Activated T-cell treated with anti-CD3 and anti-CD28 coated beads for 1 hour (primary cell): ENCODE measurements around the gene CGNL1.

Experiments
- DNase-seq: peaks from one replicate; pipeline ENCODE4 v3.0.0-alpha.2; 2020; ENCODE audit warnings: low read depth

CGNL1 gene

DNA sequence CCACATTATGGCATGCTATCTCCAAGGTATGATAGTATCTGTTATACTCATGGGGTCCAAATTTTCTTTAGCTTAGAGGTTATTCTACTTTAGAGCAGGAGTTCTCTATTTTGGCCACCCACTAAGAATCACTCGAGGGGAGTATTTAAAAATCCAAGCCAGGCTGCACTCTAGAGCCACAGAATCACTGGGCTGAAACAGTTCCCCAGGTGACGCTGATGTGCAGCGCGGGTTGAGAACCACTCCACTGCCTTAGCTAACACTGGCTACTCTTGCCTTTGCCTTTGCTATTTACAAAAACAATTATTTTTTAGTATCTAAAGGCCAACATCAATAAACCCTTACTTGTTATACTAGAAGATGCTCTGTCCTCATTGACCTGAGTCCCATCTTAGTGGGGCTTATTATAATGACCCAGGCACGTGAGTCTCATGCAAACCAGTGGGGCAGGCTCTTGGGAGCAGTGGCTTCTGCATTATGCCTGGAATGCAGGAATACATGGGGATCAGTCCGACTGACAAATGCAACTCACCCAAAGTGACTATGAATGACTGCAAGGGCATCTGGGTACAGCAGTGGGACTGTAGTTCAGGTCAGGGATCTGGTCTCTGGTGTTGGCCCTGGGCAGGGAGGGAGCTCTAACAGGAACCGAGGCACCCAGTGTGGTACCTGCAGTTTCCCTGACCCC, 21.7 kb upstream of the CGNL1 start:
- DNase-seq, result no peak

DNA sequence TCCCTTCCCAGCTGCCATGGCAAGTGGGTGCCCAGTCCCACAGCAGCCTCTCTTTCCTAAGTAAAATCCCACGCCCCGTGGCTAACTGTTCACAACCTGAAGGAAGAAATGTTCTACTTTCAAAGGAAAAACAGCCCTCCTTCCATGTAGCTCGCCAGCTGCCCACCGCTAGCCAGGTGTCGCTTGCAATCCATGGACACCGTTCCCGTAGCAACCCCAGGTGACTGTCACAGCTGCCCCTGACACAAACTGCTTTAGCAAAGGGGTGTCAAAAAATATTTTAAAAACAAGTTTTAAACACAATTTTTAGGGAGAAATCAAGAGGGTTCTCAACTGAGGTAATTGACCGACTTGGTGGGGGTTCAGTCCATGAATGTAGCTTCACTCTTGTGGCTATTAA, 21.0 kb upstream of the CGNL1 start:
- no peak for DNase-seq

DNA sequence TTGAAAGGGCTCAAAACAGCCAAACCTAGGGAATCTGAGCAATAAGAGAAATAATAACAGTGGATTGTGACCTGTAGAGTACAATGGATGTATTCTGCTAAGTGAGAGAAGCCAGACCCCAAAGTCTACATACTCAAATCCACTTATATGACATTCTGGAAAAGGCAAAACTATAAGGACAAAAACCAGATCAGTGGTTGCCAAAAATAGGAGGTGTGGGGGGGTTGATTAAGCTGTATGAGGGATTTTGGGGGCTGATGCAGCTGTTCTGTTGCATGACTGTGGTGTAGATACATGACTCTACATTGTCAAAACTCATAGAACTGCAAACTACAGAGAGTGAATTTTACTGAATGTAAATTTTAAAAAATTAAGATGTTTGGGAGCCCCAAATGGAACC, 20.1 kb upstream of the CGNL1 start:
- no peak for DNase-seq

DNA sequence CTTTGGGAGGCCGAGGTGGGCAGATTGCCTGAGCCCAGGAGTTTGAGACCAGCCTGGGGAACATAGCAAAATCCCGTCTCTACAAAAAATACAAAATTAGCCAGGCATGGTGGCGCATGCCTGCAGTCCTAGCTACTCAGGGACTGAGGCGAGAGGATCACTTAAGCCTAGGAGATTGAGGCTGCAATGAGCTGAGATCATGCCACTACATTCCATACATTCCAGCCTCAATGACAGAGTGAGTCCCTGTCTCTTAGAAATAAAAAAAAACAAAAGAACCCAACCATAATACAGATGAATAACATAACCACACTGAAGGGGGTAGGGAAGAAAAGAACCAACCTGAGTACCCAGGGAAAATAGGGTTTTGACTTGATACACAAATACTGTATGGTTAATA, 19.7 kb upstream of the CGNL1 start:
- DNase-seq, result no peak

DNA sequence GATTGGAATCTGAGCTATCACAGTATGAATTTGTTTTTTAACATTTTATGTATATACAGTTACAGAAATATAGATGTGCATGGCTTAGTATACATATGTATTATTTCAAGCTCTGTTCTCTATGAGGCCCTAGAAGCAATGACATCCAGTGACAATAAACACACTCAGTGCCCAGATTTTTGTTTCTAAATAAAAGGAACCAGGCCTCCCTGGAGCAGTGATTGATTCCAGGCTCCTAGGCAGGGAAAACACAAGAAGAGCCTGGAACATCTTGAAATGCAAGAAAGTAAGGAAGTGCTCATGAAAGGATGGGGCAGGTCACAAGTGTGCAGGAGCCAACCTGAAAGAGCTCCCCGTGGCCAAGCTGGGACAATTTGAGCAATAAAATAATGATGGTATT, 18.5 kb upstream of the CGNL1 start:
- no peak for DNase-seq

DNA sequence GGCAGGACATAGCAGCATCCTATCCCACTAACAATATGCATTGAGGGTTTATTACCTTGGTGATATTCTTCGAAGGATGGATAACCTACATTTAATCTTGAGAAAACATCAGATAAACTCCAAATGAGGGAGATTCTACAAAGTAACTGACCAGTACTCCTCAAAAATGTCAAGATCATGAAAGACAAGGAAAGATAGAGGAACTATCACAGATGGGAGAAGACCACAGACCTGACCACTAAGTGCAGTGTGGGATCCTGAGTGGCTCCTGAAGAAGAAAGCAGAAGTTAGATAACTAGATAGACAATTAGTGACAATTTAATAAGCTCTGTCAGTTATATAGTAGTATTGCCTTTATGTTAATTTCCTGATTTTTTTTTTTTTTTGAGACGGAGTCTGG, 17.7 kb upstream of the CGNL1 start:
- no peak for DNase-seq

DNA sequence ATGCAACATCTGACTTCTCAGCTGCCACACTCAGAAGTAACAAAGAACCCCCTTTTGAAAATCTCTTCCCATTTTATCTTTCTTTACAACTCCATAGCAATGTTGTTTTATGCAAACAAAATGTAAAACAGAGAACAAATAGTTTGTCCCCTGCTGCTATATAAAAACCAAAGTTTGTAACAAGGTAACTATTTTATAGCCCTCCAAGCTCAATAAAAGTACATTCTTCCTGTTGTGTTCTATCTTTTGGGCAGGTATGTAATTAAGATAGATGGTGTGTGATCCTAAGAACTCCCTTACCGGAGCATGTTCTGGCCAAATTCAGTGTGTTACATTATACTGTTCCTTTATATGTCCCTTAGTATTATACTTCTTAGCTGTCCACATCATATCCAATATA, 12.6 kb upstream of the CGNL1 start:
- DNase-seq, result no peak

DNA sequence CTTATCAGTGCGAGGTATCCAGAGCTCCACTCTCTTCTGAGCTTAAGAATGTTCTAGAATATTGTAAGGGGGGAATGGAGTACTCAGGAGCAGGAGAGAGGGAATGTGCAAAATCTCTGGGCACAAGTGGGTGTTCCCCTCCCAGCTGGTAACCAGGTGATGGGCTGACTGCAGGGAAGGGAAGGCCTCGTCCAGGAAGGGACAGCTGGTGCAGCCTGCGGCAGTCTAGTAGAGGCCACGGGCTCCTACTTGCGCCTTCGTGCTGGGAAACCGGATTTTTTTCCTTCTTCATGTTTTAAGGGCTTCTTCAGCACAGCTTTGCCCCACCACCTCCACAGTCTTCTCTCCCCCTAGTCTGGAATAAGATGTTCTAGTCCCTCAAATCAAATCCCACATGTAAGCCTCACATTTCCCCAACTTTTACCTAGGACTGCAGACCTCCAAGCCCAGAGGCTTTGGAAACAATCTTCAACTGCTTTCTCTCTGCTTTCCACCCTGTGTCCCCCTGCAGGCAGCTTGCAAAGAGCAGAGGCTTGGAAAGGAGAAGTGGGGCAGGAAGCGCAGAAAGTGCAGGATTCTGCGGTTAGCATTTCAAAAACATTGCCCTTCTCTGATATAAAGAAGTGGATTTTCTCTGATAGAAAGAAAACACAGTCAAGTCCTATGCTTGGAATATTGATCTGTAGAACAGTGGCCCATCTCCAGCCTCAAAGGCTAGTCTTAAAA, 11.9 kb upstream of the CGNL1 start:
- no peak for DNase-seq

DNA sequence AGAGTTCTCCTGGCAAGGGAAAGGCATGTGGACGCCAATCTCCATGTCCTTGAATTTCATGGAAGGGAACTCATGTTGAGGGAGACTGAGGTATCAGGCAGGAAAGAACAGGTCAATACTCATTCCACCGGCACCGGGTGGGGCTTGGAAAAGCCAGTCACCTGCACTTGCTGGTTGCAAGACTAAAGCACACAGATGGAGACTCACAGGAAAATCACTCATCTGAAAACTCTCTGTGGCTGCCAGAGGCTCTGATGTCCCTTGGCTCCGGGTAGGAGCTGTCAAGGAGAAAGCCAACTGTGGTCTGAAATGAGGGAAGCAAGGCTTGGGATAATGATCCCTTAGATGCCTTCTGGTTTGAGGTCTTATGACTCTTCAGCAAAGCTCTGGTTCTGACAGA, 8.7 kb upstream of the CGNL1 start:
- no peak for DNase-seq

DNA sequence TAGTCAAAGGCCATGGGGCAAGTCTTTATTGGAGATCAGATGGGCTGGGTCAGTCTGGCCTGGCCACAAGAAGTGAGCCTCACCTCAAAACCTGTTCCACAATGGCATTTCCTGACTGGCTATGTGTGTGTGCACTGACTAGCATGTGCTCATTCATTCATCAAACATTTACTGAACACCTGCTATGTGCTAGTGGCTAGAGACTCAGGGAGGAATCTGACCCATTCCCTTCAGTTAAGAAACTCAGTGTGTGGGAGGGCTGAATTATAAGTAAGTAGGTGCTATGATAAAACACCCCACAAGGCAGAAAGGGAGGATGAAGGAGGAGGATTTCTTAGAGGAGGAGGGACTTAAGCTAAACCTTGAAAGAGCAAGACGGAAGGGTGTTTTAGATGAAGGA, 5.4 kb upstream of the CGNL1 start:
- no peak for DNase-seq

DNA sequence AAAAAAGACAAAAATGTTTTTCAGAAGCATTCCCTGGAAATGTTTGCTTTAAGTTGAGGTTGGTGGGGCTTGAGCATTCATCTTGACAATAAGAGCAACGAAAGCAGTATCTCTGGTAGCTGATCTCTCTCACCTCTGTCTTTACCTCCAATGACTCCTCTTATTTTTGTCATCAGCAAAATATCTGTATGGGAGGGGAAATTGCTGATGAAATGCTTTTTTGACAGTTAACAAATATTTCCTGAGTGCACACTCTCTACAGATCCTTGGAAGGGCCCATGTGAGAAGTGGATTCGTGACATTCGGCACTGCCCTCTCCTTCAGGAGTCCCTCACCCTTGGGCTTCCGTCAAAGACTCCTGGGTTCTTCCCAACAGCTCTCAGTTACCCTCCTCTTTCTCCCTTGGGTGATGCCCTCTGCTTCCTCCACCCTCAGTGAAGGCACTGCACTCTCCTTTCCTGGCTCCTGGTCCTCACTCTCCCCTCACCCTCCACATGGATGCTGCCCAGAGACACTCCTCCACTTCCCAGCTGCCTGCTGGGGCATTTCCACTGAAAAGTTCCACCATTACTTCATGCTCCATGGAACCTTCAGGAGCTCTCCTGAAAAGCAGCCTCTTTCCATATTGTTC, 2.9 kb upstream of the CGNL1 start:
- no peak for DNase-seq

DNA sequence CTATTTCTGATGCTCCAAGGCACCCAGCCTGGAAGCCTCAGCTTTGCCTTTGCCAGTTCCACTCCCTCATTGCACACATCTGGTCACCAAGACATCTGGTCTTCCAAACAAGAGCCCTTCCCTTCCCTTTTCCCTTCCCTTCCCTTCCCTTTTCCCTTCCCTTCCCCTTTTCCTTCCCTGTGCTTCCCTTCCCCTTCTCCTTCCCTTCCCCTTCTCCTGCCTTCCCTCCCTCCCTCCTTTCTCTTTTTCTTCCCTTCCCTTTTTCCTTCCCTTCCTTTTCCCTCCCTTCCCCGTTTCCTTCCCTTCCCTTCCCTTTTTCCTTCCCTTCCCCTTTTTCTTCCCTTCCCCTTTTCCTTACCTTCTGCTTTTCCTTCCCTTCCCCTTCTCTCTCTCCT, 2.4 kb upstream of the CGNL1 start:
- no peak for DNase-seq

DNA sequence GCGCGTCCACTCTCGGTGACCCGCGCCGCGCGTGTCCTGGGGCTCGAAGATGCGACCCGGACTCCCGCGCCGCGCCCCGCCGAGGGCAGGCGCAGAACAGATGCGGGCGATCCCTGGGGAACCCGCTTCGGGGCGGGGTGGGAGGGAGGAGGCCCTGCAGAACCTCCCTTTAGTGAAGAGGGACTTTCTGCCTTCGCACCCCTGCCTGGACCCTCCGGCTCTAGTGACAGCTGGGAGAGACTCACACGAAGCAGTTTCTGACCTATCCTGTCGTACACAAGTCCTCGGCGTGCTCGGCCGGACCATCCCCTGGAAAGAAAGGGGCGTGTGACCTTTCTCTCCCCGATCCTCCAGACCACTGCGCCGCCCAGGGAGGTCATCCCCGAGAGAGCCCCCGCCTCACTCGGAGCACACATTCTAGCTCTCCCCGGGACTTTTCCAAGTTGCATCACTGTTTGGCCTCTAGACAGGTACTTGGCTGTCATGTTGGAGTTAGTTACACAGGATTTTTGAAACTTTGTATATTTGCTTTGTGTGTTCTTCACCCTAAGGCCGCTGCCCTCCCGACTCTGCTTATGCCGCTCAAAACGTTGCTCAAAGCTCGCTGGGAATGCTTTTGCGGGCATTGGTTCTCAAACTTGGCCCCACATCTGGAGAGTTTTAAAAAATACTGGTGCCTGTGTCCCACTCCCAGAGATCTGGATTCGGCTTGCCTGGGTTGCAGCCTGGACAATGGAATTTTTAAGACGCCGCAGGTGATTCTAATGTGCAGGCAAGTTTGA, 582 bp downstream of the CGNL1 start:
- no peak for DNase-seq

DNA sequence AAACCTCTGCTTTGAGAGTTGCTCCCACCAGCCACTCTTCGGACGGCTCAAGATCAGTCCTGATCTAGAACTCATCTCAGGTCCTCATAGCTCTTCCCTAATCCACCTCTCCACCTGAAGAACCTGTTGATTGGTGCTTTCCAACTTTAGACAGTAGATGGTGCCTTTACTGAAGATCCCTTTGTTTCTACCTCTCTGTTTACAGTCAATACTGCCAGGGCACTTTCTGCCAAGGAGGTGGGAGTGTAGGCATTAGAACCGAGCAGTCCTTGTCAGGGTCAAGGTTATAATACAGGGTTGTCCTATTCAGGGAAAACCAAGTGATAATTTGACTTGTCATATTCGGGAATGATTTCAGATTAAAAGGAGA, 1.2 kb downstream of the CGNL1 start:
- no peak for DNase-seq

DNA sequence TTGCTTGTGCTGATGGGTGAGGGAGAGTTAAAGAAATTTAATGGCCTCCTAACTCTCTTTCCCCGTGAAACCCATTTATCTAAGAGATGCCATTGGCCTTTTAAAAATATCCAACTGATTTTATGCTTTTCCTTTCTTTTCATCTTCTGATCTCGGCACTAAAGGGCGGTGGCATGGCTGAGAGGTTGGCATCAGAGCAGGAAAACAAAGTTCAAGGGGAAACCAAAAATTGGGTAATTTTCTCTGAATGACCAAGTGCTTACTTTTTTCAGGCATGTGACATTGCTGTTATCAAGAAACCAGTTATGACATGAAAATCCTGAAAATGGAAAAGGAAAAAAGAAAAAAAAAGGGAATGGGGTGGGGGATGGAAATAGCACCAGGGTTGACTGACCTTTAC, 3.2 kb downstream of the CGNL1 start:
- DNase-seq, result no peak

DNA sequence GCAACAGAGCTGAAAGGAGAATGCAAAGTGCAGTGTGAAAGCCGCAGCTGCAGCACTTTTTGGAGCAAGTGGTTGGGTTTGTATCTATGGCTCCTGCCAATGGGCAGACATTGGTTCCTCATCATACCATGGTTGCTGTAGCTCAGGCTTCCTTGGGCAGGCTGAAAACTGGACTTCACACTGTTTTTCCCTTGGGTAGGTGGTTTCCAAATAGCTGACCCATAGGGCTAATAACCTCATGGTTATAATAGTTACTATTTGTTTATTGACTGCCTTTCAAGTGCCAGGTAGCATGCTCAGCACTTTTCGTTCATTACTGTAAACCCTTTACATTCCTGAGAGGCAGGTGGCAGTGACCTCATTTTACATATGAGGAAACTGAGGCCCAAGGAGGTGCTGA, 4.5 kb downstream of the CGNL1 start:
- no peak for DNase-seq

DNA sequence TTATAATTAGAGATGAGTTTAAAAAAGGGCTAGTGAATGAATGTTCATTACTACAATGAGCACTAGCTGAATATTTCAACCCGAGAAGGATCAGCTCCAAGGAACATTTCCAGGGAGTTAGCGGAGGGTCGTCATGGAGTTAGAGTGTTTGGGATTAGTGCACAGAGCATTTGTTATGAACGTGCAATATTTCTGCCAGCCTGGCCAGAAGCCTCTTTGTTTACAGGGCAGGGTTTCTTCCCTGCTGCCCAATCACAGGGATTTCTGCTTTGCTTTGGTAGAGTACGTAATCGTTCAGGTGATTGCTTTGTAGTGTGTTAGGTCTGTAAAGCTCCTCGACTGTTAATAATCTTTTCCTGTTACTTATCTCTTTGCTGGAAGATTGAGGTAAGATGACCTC, 5.9 kb downstream of the CGNL1 start:
- DNase-seq, result no peak

DNA sequence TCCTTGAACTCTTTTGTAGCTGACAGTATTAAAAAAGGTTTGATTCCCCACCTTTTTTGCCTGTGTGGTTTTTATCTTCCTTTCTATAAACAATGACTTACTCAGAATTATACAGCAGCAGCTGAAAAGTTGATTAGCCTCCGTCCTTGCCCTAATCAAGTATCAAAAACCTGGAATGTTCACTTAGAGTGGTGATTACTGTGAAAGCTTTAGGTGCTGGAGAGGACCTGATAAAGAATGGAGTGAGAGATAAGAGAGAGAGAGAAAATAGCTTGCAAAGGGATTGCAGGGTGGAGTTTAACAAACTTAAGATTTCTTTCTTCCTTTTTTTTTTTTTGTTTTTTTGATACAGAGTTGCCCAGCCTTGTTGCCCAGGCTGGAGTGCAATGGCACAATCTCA, 6.7 kb downstream of the CGNL1 start:
- DNase-seq, result no peak

DNA sequence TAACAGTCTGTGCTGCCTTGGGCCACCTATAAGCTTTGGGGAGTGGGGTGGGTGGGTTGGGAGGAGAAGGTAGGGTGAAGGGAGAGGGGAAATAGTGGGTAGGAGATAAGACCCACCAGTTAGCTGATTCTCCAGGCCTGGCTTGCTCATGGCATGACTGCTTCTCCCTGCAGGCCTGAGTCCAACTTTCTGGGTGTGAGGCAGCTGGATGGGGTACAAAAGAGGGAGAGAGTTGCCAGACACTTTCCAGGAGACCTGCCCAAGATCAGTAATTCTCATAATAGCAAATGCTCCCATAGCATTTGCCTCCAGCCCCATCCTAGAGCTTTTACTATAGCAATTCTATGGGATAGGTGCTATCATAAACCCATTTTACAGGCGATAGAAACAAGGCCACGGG, 7.7 kb downstream of the CGNL1 start:
- DNase-seq, result no peak

DNA sequence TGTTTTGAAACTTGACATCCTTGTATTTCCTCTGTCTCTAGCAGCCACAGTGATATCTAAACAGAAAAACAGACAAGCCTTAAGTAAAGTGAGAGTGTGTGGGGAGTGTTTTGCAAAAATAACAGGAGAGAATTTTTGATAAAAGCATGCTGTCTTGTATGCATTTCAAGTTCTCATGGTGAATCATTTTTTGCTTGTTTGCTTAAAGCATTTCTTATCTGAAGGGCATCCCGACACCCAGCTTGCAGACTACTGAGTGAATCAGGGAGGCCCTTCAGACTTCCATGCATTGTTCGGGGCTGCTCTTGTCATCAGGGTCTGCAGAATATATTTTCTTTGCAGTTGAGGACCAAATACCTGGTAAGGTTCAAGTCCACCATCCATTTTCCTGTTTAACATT, 8.5 kb downstream of the CGNL1 start:
- no peak for DNase-seq

DNA sequence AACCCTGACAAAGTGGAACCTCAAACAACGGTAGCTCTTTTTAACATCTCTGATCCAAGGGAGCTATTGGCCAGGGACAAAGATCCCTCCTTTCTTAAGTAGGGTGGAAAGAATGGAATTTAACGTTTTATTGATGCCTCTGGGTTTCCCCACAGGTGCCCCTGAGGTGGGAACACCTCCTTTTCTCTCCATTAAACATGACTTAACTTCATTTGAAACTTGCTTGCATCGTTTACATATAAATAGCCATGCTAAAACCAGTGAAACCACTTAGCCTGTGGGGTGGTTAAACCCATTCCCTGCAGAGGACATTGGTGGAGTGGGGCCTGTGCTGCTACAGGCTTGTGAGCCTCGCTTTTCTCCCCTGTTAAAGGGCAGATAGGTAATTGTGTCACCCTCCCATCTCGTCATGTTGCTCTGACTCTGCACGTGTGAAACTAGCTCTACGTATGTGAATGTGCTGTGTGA, 9.7 kb downstream of the CGNL1 start:
- no peak for DNase-seq

DNA sequence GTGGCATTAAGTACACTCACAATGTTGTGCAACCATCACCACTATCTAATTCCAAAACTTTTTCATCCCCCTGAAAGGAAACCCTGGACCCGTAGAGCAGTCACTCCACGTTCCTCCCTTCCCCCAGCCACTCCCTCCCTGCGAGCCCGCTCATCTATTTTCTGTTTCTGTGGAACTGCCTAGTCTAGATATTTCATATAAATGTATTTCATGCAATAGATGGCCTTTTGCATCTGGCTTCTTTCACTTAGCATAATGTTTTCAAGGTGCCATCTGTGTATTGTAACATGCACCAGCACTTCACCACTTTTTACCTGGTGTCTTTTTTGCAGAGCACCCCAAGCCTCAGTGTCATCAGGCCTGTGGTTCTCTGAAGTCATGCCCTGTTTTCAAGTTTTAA, 10.7 kb downstream of the CGNL1 start:
- no peak for DNase-seq

DNA sequence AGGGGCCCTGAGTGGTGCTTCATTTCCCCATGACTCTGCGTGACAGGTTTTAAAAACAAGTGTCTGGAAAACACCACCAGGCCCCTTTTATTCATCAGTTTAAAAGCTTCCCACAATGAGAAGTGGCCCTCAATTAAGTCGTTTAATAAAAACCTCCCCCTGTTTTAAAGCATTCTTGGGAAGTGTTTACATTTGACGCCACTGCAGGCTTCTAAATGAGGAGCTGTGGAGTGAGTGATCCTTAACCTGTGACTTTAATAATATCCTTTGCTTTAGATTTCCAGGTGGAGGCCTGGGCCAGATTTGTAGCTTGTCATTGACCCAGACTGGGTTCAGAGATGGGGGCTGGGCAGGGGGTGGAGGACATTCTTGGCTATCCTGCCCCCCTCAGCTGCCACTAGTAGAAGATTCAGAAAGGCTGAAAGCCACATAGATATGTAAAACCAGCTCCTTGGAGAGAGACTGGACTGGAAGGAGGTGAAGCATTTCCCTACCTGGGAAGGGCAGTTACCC, 11.3 kb downstream of the CGNL1 start:
- DNase-seq, result no peak
